Measurements from ENCODE around the gene MYL10.

MYL10 gene

GRCh38 chr7:101673315-101673714 lies 44.2 kb upstream of the MYL10 start:
- H2BK120ac ChIP-seq (ENCODE audit: low read depth, low read length), result no peak overlapping the region
- no peaks in the 10 kb centered on the region for H3K79me1 ChIP-seq (replicated peaks; ENCODE audit: low read length, poor library complexity, severe bottlenecking)
- peaks cover 0 to 50% of the 10 kb centered on the region in 2 experiments for H3K27me3 ChIP-seq (ENCODE audit: control insufficient read depth in 1 of 2, insufficient read depth in 1 of 2, low read length in 2 of 2)
- H3K23ac ChIP-seq (ENCODE audit: low read length in 2 of 2), result no peak overlapping the region
- H3K27ac ChIP-seq (ENCODE audit: low read length, poor library complexity, severe bottlenecking), result no peak overlapping the region
- no peak for DNase-seq
- H3K14ac ChIP-seq (ENCODE audit: low read length in 2 of 2), result no peak overlapping the region
- H3K4ac ChIP-seq (ENCODE audit: low read depth in 1 of 2, low read length in 2 of 2), result no peak overlapping the region
- H2BK12ac ChIP-seq (ENCODE audit: low read length in 2 of 2), result no peak overlapping the region
- no peak overlapping the region for H2AFZ ChIP-seq (ENCODE audit: low read depth, low read length)
- H4K8ac ChIP-seq (ENCODE audit: low read length), result no peak overlapping the region
- no peak overlapping the region for H3K4me2 ChIP-seq (ENCODE audit: low read length, poor library complexity, severe bottlenecking)
- no peaks in the 10 kb centered on the region for H3K36me3 ChIP-seq (ENCODE audit: control insufficient read depth in 1 of 2, insufficient read depth in 2 of 2, low read depth in 1 of 2, low read length in 2 of 2)
- H3K9ac ChIP-seq (ENCODE audit: low read length), result no peak overlapping the region
- H2BK15ac ChIP-seq (ENCODE audit: low read depth, poor library complexity, severe bottlenecking), result no peak overlapping the region
- H4K91ac ChIP-seq (ENCODE audit: low read length), result no peak overlapping the region
- peaks cover 8% of the 10 kb centered on the region for H3K4me1 ChIP-seq (ENCODE audit: control insufficient read depth, insufficient read depth, low read depth, low read length)
- no peak overlapping the region for H3K4me3 ChIP-seq (ENCODE audit: insufficient read depth in 1 of 2, low read depth in 1 of 2, low read length in 2 of 2)
- no peak overlapping the region for H2AK5ac ChIP-seq (ENCODE audit: low read length, severe bottlenecking)
- no peak overlapping the region for H3K18ac ChIP-seq (ENCODE audit: low read depth in 1 of 2, low read length in 2 of 2)
- peaks cover 8% of the 10 kb centered on the region for H3K9me3 ChIP-seq (ENCODE audit: control insufficient read depth, low read length)
- H2BK5ac ChIP-seq (ENCODE audit: low read depth, low read length, poor library complexity, severe bottlenecking), result no peak overlapping the region

DNA sequence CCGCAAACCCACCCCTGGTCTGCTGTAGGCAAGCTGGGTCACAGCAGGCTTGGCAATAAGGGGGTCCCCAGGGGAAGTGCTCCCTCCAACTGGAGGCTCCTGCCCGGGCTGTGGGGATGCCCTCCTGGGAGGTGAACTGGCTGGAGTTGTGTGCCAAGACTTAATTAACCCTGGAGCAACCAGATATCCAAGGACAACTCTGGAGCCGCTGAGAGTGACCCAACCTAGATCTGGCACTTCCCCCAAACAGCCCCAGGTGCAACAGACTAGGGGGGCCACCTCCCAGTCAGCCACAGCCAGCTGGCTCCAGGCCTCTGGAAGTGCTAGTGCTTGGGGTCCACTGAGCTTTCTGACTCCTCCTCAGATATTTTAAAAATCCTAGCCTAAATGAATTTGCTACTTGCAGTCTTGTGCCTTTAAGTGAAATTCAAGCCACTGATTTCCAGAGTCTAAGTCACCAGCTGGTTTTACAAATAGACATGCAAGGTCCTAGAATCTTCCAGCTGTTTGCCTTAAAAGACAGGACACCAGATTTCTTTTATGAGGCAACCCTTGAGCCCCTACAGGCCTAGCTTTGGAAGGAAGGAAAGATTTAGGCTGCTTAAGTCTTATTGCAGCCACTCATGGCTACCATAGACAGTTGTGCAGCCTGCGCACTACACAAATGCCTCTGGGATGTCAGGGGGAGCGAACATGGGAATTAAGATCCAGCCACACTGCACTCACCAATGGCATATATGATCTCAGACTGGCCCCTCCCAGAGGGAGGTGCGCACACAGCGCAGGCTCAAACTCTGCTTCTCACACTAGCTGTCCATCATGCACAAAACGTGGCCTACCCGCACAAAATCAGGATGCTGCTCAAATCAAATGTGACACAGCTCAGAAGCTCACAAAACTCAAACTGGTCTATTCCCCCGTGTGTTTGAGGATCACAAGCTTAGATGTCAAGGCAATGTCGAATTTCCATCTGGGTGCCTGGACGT lies 42.6 kb upstream of the MYL10 start:
- Histone ChIP-seq H3K9ac (ENCODE audit: low read length) (no peak overlapping the region), H3K27ac (ENCODE audit: low read length, poor library complexity, severe bottlenecking) (no peak overlapping the region), H4K8ac (ENCODE audit: low read length) (no peak overlapping the region), H2BK120ac (ENCODE audit: low read depth, low read length) (no peak overlapping the region), H2AFZ (ENCODE audit: low read depth, low read length) (no peak overlapping the region), H3K18ac (ENCODE audit: low read depth in 1 of 2, low read length in 2 of 2) (no peak overlapping the region), H3K79me1 (replicated peaks; ENCODE audit: low read length, poor library complexity, severe bottlenecking) (no peaks in the 10 kb centered on the region), H3K4ac (ENCODE audit: low read depth in 1 of 2, low read length in 2 of 2) (no peak overlapping the region), H3K4me2 (ENCODE audit: low read length, poor library complexity, severe bottlenecking) (no peak overlapping the region), H2BK12ac (ENCODE audit: low read length in 2 of 2) (no peak overlapping the region), H3K4me3 (ENCODE audit: insufficient read depth in 1 of 2, low read depth in 1 of 2, low read length in 2 of 2) (no peak overlapping the region), H3K4me1 (ENCODE audit: control insufficient read depth, insufficient read depth, low read depth, low read length) (peaks cover 4% of the 10 kb centered on the region), H3K27me3 (ENCODE audit: control insufficient read depth in 1 of 2, insufficient read depth in 1 of 2, low read length in 2 of 2) (peaks cover 0 to 50% of the 10 kb centered on the region in 2 experiments), H3K9me3 (ENCODE audit: control insufficient read depth, low read length) (peaks cover 8% of the 10 kb centered on the region), H2BK15ac (ENCODE audit: low read depth, poor library complexity, severe bottlenecking) (no peak overlapping the region), H3K14ac (ENCODE audit: low read length in 2 of 2) (no peak overlapping the region), H2BK5ac (ENCODE audit: low read depth, low read length, poor library complexity, severe bottlenecking) (no peak overlapping the region), H2AK5ac (ENCODE audit: low read length, severe bottlenecking) (no peak overlapping the region), H3K23ac (ENCODE audit: low read length in 2 of 2) (no peak overlapping the region), H4K91ac (ENCODE audit: low read length) (peak overlapping the region; percentile 20), H3K36me3 (ENCODE audit: control insufficient read depth in 1 of 2, insufficient read depth in 2 of 2, low read depth in 1 of 2, low read length in 2 of 2) (no peaks in the 10 kb centered on the region)
- no peak for DNase-seq
- WGBS, result 84% methylated on average over 12 of the region's 12 CpGs

DNA sequence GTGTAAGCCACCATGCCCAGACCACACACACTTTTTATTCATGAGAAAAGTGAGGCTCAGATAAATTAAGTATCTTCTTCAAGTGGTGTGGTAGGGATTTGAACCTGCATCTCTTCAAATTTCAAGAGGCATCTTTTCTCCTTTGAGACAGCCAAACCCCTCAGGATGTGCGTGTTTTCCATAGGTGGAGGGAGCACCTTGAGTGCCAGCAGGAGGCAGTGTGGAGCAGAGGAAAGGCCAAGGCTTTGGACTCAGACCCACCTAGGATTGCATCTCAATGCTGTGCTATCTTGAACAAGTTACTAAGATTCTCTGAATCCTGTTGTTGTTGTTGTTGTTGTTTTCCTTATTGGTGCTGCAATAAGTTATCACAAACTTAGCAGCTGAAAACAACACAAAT lies 40.2 kb upstream of the MYL10 start:
- Histone ChIP-seq H3K14ac (ENCODE audit: low read length in 2 of 2) (no peak overlapping the region), H3K27me3 (ENCODE audit: control insufficient read depth in 1 of 2, insufficient read depth in 1 of 2, low read length in 2 of 2) (peaks cover 0 to 56% of the 10 kb centered on the region in 2 experiments), H2AK5ac (ENCODE audit: low read length, severe bottlenecking) (no peak overlapping the region), H3K4me1 (ENCODE audit: control insufficient read depth, insufficient read depth, low read depth, low read length) (peaks cover 5% of the 10 kb centered on the region), H3K18ac (ENCODE audit: low read depth in 1 of 2, low read length in 2 of 2) (no peak overlapping the region), H3K4ac (ENCODE audit: low read depth in 1 of 2, low read length in 2 of 2) (no peak overlapping the region), H2AFZ (ENCODE audit: low read depth, low read length) (no peak overlapping the region), H3K36me3 (ENCODE audit: control insufficient read depth in 1 of 2, insufficient read depth in 2 of 2, low read depth in 1 of 2, low read length in 2 of 2) (no peaks in the 10 kb centered on the region), H3K4me2 (ENCODE audit: low read length, poor library complexity, severe bottlenecking) (no peak overlapping the region), H2BK12ac (ENCODE audit: low read length in 2 of 2) (no peak overlapping the region), H3K27ac (ENCODE audit: low read length, poor library complexity, severe bottlenecking) (no peak overlapping the region), H2BK5ac (ENCODE audit: low read depth, low read length, poor library complexity, severe bottlenecking) (no peak overlapping the region), H3K23ac (ENCODE audit: low read length in 2 of 2) (no peak overlapping the region), H3K9ac (ENCODE audit: low read length) (no peak overlapping the region), H4K8ac (ENCODE audit: low read length) (no peak overlapping the region), H2BK15ac (ENCODE audit: low read depth, poor library complexity, severe bottlenecking) (no peak overlapping the region), H3K79me1 (replicated peaks; ENCODE audit: low read length, poor library complexity, severe bottlenecking) (no peaks in the 10 kb centered on the region), H3K4me3 (ENCODE audit: insufficient read depth in 1 of 2, low read depth in 1 of 2, low read length in 2 of 2) (no peak overlapping the region), H2BK120ac (ENCODE audit: low read depth, low read length) (no peak overlapping the region), H4K91ac (ENCODE audit: low read length) (no peak overlapping the region), H3K9me3 (ENCODE audit: control insufficient read depth, low read length) (peaks cover 8% of the 10 kb centered on the region)
- no peak for DNase-seq
- WGBS, result 100% methylated on average over 1 of the region's 1 CpG

- Histone ChIP-seq H3K18ac (ENCODE audit: low read depth in 1 of 2, low read length in 2 of 2) (no peak overlapping the region), H3K36me3 (ENCODE audit: control insufficient read depth in 1 of 2, insufficient read depth in 2 of 2, low read depth in 1 of 2, low read length in 2 of 2) (no peaks in the 10 kb centered on the region), H3K4ac (ENCODE audit: low read depth in 1 of 2, low read length in 2 of 2) (no peak overlapping the region), H3K4me2 (ENCODE audit: low read length, poor library complexity, severe bottlenecking) (no peak overlapping the region), H3K27me3 (ENCODE audit: control insufficient read depth in 1 of 2, insufficient read depth in 1 of 2, low read length in 2 of 2) (peaks cover 0 to 59% of the 10 kb centered on the region in 2 experiments), H3K4me3 (ENCODE audit: insufficient read depth in 1 of 2, low read depth in 1 of 2, low read length in 2 of 2) (no peak overlapping the region), H3K9ac (ENCODE audit: low read length) (no peak overlapping the region), H2AFZ (ENCODE audit: low read depth, low read length) (no peak overlapping the region), H2BK15ac (ENCODE audit: low read depth, poor library complexity, severe bottlenecking) (no peak overlapping the region), H3K14ac (ENCODE audit: low read length in 2 of 2) (no peak overlapping the region), H3K9me3 (ENCODE audit: control insufficient read depth, low read length) (peaks cover 8% of the 10 kb centered on the region), H2BK12ac (ENCODE audit: low read length in 2 of 2) (no peak overlapping the region), H4K91ac (ENCODE audit: low read length) (no peak overlapping the region), H3K27ac (ENCODE audit: low read length, poor library complexity, severe bottlenecking) (no peak overlapping the region), H2AK5ac (ENCODE audit: low read length, severe bottlenecking) (no peak overlapping the region), H4K8ac (ENCODE audit: low read length) (no peak overlapping the region), H2BK120ac (ENCODE audit: low read depth, low read length) (no peak overlapping the region), H2BK5ac (ENCODE audit: low read depth, low read length, poor library complexity, severe bottlenecking) (no peak overlapping the region), H3K23ac (ENCODE audit: low read length in 2 of 2) (no peak overlapping the region), H3K4me1 (ENCODE audit: control insufficient read depth, insufficient read depth, low read depth, low read length) (peaks cover 6% of the 10 kb centered on the region), H3K79me1 (replicated peaks; ENCODE audit: low read length, poor library complexity, severe bottlenecking) (no peaks in the 10 kb centered on the region)
- 63% methylated on average over 1 of the region's 2 CpGs for WGBS
- no peak for DNase-seq
Measured at GRCh38 chr7:101668726-101669125, 39.6 kb upstream of the MYL10 start.

Measured in mesenchymal stem cell (in vitro differentiated cells and primary cell).